SU-DHL-6 (cell line): Measurements from ENCODE around the gene SYVN1.

ENCODE experiments used
- H2AFZ ChIP-seq: fragments of 200-600 bp; sonication (generic); 2 replicates; pipeline ENCODE4 v1.6.1; 2014; ENCODE audit warnings: low read depth, mild to moderate bottlenecking, moderate library complexity, mixed read lengths, antibody characterized with exemption, low read length; ENCODE audit not compliant: severe bottlenecking
- H3F3A ChIP-seq: fragments of 200-600 bp; shearing (Covaris generic); 2 replicates; pipeline ENCODE4 v1.6.0; 2016; ENCODE audit warnings: antibody characterized with exemption, mild to moderate bottlenecking; ENCODE audit not compliant: insufficient read depth
- H3K27ac ChIP-seq: fragments of 200-600 bp; sonication (generic); 2 replicates; pipeline ENCODE4 v1.5.1; 2016; ENCODE audit warnings: low read depth, mild to moderate bottlenecking, low read length, moderate library complexity, mixed read lengths
- H3K27me3 ChIP-seq: fragments of 200-600 bp; sonication (generic), shearing (Covaris generic); 2 replicates; pipeline ENCODE4 v1.6.0; 2014; ENCODE audit warnings: mild to moderate bottlenecking, low read length
- H3K36me3 ChIP-seq: fragments of 200-600 bp; sonication (generic); 2 replicates; pipeline ENCODE4 v1.6.1; 2014; ENCODE audit warnings: mild to moderate bottlenecking, low read length, mixed read lengths
- H3K4me2 ChIP-seq: fragments of 300-600, 200-600 bp; shearing (Covaris generic), sonication (generic); 2 replicates; pipeline ENCODE4 v1.6.0; 2014; ENCODE audit warnings: low read length, low read depth, mild to moderate bottlenecking; ENCODE audit not compliant: poor library complexity, severe bottlenecking
- H3K4me3 ChIP-seq: fragments of 200-600 bp; sonication (generic); 2 replicates; pipeline ENCODE4 v1.5.1; 2014; ENCODE audit warnings: antibody characterized with exemption, low read length, mild to moderate bottlenecking, mixed read lengths; ENCODE audit not compliant: insufficient read depth, poor library complexity, severe bottlenecking
- H3K79me2 ChIP-seq: fragments of 200-600 bp; sonication (generic); 2 replicates; pipeline ENCODE4 v1.6.1; 2014; ENCODE audit warnings: mild to moderate bottlenecking, low read length, moderate library complexity; ENCODE audit not compliant: insufficient read depth
- H3K9ac ChIP-seq: fragments of 200-600 bp; sonication (generic); 2 replicates; pipeline ENCODE4 v1.7.0; 2014; ENCODE audit warnings: mild to moderate bottlenecking, low read length
- H3K9me2 ChIP-seq: fragments of 200-600 bp; sonication (generic); replicated peaks from 2 replicates; pipeline ENCODE4 v1.6.1; 2014; ENCODE audit warnings: low read length; ENCODE audit not compliant: insufficient read depth
- H3K9me3 ChIP-seq: fragments of 200-600 bp; sonication (generic); 2 replicates; pipeline ENCODE4 v1.6.1; 2014; ENCODE audit warnings: low read length, mixed read lengths; ENCODE audit not compliant: insufficient read depth
- H4K20me1 ChIP-seq: fragments of 200-600 bp; sonication (generic); 2 replicates; pipeline ENCODE4 v1.6.1; 2014; ENCODE audit warnings: low read depth, mild to moderate bottlenecking, antibody characterized with exemption, low read length, moderate library complexity, mixed read lengths
- CTCF ChIP-seq: fragments of 200-600 bp; sonication (generic); IDR thresholded peaks from one replicate; pipeline ENCODE4 v1.5.1; 2017; ENCODE audit warnings: antibody characterized with exemption, mild to moderate bottlenecking, low read length, moderate library complexity; ENCODE audit not compliant: insufficient read depth, poor library complexity, severe bottlenecking
- EZH2phosphoT487 ChIP-seq: fragments of 200-600 bp; sonication (generic), shearing (Covaris generic); conservative IDR thresholded peaks from 2 replicates; pipeline ENCODE4 v1.6.1; 2018; ENCODE audit warnings: mild to moderate bottlenecking, antibody characterized with exemption, low read length, moderate library complexity, mixed read lengths

The SYVN1 gene

GRCh38 chr11:65127473-65128181 is 6.7 kb downstream of the SYVN1 start:
- Histone ChIP-seq H3K27ac (peak overlapping the region; percentile 33; the same call in 1 of the 2 replicates), H3K27me3 (no peaks in the 10 kb centered on the region), H3K4me2 (no peak overlapping the region), H3K36me3 (peaks cover 17% of the 10 kb centered on the region; the same call in 1 of the 2 replicates), H2AFZ (no peak overlapping the region), H3K9ac (no peak overlapping the region), H3F3A (peaks cover 53% of the 10 kb centered on the region), H4K20me1 (no peaks in the 10 kb centered on the region), H3K9me3 (no peaks in the 10 kb centered on the region), H3K79me2 (peaks cover 21% of the 10 kb centered on the region), H3K9me2 (no peaks in the 10 kb centered on the region), H3K4me3 (no peak overlapping the region)
- TF ChIP-seq EZH2phosphoT487 (no peak), CTCF (no peak)

- Histone ChIP-seq H2AFZ (no peak overlapping the region), H3K4me3 (no peak overlapping the region), H3F3A (peaks cover 46% of the 10 kb centered on the region), H3K27me3 (no peaks in the 10 kb centered on the region), H4K20me1 (no peaks in the 10 kb centered on the region), H3K9me3 (no peaks in the 10 kb centered on the region), H3K9me2 (no peaks in the 10 kb centered on the region), H3K27ac (peak overlapping the region; percentile 33; the same call in 1 of the 2 replicates), H3K79me2 (peaks cover 24% of the 10 kb centered on the region), H3K36me3 (peaks cover 16% of the 10 kb centered on the region; the same call in 1 of the 2 replicates), H3K9ac (no peak overlapping the region), H3K4me2 (no peak overlapping the region)
- TF ChIP-seq EZH2phosphoT487 (no peak), CTCF (no peak)
Observed at GRCh38 chr11:65126624-65127274, 7.6 kb downstream of the SYVN1 start.

GRCh38 chr11:65125197-65126056 is 8.9 kb downstream of the SYVN1 start:
- Histone ChIP-seq H3K9ac (no peak overlapping the region), H3K9me3 (no peaks in the 10 kb centered on the region), H3K36me3 (0 out of 2 replicates have a peak, but pooled peaks cover 15% of the 10 kb centered on the region), H3K27ac (no peak overlapping the region), H3K79me2 (peaks cover 31% of the 10 kb centered on the region), H3K9me2 (no peaks in the 10 kb centered on the region), H3K4me3 (no peak overlapping the region), H3F3A (peaks cover 46% of the 10 kb centered on the region), H3K4me2 (no peak overlapping the region), H4K20me1 (no peaks in the 10 kb centered on the region), H3K27me3 (no peaks in the 10 kb centered on the region), H2AFZ (no peak overlapping the region)
- TF ChIP-seq EZH2phosphoT487 (no peak), CTCF (no peak)
